Activated naive CD4-positive, alpha-beta T cell treated with anti-CD3 and anti-CD28 coated beads, Interleukin-2, amount 50 U/mL, for 16 hours (primary cell): ENCODE data around the gene KIF26A.
A peak's percentile ranks its signal among the peaks of the same experiment; 100 is the strongest.

Experiments
- DNase-seq: peaks from one replicate; pipeline ENCODE4 v3.0.0-alpha.2; 2020

KIF26A gene

GRCh38 chr14:104133496-104133895 lies 4.9 kb upstream of the KIF26A start:
- no peak for DNase-seq

GRCh38 chr14:104134061-104134965 lies 4.1 kb upstream of the KIF26A start:
- no peak for DNase-seq

- DNase-seq: no peak
Measured at GRCh38 chr14:104135121-104135903, 3.1 kb upstream of the KIF26A start.

- DNase-seq: no peak
Measured at GRCh38 chr14:104135904-104136471, 2.4 kb upstream of the KIF26A start.

GRCh38 chr14:104136472-104137296 lies 1.7 kb upstream of the KIF26A start:
- no peak for DNase-seq

- peak; percentile 66 for DNase-seq
Measured at GRCh38 chr14:104137297-104138097, 890 bp upstream of the KIF26A start.

- DNase-seq: no peak
Measured at GRCh38 chr14:104138718-104139459, 502 bp downstream of the KIF26A start.

GRCh38 chr14:104139460-104140212 lies 1.2 kb downstream of the KIF26A start:
- no peak for DNase-seq

- DNase-seq: peak; percentile 7
Measured at GRCh38 chr14:104140213-104140462, 1.8 kb downstream of the KIF26A start.

- DNase-seq: peak; percentile 2
Measured at GRCh38 chr14:104140463-104141331, 2.3 kb downstream of the KIF26A start.

- peak; percentile 4 for DNase-seq
Measured at GRCh38 chr14:104141621-104142091, 3.3 kb downstream of the KIF26A start.

- DNase-seq: peak; percentile 6
Measured at GRCh38 chr14:104142136-104142945, 4.0 kb downstream of the KIF26A start.

- DNase-seq: peak; percentile 5
Measured at GRCh38 chr14:104142946-104143470, 4.6 kb downstream of the KIF26A start.

- peak; percentile 5 for DNase-seq
Measured at GRCh38 chr14:104143521-104144452, 5.4 kb downstream of the KIF26A start.

GRCh38 chr14:104144453-104144790 lies 6.0 kb downstream of the KIF26A start:
- DNase-seq: no peak

GRCh38 chr14:104144911-104145825 lies 6.8 kb downstream of the KIF26A start:
- peak; percentile 7 for DNase-seq
